GM19328 (cell line): ENCODE results near the gene ACSF2.
"Not testable (repeated sequence)": the region's sequence is repeated elsewhere in the genome, so short reads cannot be mapped to it uniquely, and the experiment has no call there.

ENCODE experiments used
- ATAC-seq: cut with Tn5 transposase; IDR thresholded peaks from one replicate; pipeline ENCODE4 v1.9.1; 2021; ENCODE audit warnings: mild to moderate bottlenecking, moderate library complexity; ENCODE audit not compliant: unreplicated experiment

The ACSF2 gene

GRCh38 chr17:50475775-50476544 is 49.9 kb downstream of the ACSF2 start:
- not testable (repeated sequence) for ATAC-seq

- ATAC-seq = no peak
Measured at GRCh38 chr17:50476545-50477315, 50.7 kb downstream of the ACSF2 start.

- ATAC-seq = no peak
Measured at GRCh38 chr17:50477976-50478375, 52.0 kb downstream of the ACSF2 start.

GRCh38 chr17:50478391-50479381 is 52.7 kb downstream of the ACSF2 start, which contains the start of gene RSAD1:
Gene RSAD1 (plus strand): TSS chr17:50478860. CDS start chr17:50478885, 25 bp downstream.
- ATAC-seq = peak; percentile 94

- ATAC-seq = no peak
Measured at GRCh38 chr17:50479522-50480141, 53.6 kb downstream of the ACSF2 start.

- ATAC-seq = no peak
Measured at GRCh38 chr17:50480142-50480764, 54.2 kb downstream of the ACSF2 start.

GRCh38 chr17:50480854-50481490 is 55.0 kb downstream of the ACSF2 start:
- ATAC-seq = no peak

GRCh38 chr17:50481648-50482047 is 55.6 kb downstream of the ACSF2 start:
- no peak for ATAC-seq

- no peak for ATAC-seq
Measured at GRCh38 chr17:50482110-50482509, 56.1 kb downstream of the ACSF2 start.

- ATAC-seq = no peak
Measured at GRCh38 chr17:50482516-50482915, 56.5 kb downstream of the ACSF2 start.

GRCh38 chr17:50483266-50483665 is 57.2 kb downstream of the ACSF2 start:
- ATAC-seq = no peak

- ATAC-seq = no peak
Measured at GRCh38 chr17:50484386-50485155, 58.6 kb downstream of the ACSF2 start.

GRCh38 chr17:50487213-50488096 is 61.4 kb downstream of the ACSF2 start:
- ATAC-seq = no peak

GRCh38 chr17:50488880-50489279 is 62.9 kb downstream of the ACSF2 start:
- ATAC-seq = no peak

GRCh38 chr17:50491505-50491904 is 65.5 kb downstream of the ACSF2 start:
- ATAC-seq = no peak

GRCh38 chr17:50492214-50492613 is 66.2 kb downstream of the ACSF2 start:
- ATAC-seq = no peak

GRCh38 chr17:50493744-50494143 is 67.7 kb downstream of the ACSF2 start:
- ATAC-seq = no peak
